Left renal cortex interstitium (tissue), 4 donors: ENCODE results near the gene FAM72A. TPM values are rescaled to one million over a fixed set of nuclear protein-coding genes. Genes with fewer than 3 reads are reported as not detected.
"Not testable (repeated sequence)": the region's sequence is repeated elsewhere in the genome, so short reads cannot be mapped to it uniquely, and the experiment has no call there.

ENCODE experiments used
- DNase-seq, 4 donors: peaks; one replicate each; pipeline ENCODE4 v3.0.0-alpha.2; 2013; ENCODE audit warnings: low read depth in 4 of 4, low spot score in 2 of 4, missing footprints in 1 of 4
- polyA plus RNA-seq, 4 donors: library from polyadenylated mRNA; unstranded; fragments of 120-200 nt; gene quantifications; one replicate each; pipeline ENCODE4 v1.2.1, GENCODE V29; 2013; ENCODE audit not compliant: insufficient read length in 4 of 4

The FAM72A gene
- polyA plus RNA-seq, 4 donors = 4.5 to 7.7 (median 6.0) TPM

- not testable (repeated sequence) for DNase-seq
Measured at GRCh38 chr1:206173110-206173719, 29.4 kb downstream of the FAM72A start.

GRCh38 chr1:206169794-206170193 is 32.8 kb downstream of the FAM72A start:
- DNase-seq = not testable (repeated sequence)

DNA sequence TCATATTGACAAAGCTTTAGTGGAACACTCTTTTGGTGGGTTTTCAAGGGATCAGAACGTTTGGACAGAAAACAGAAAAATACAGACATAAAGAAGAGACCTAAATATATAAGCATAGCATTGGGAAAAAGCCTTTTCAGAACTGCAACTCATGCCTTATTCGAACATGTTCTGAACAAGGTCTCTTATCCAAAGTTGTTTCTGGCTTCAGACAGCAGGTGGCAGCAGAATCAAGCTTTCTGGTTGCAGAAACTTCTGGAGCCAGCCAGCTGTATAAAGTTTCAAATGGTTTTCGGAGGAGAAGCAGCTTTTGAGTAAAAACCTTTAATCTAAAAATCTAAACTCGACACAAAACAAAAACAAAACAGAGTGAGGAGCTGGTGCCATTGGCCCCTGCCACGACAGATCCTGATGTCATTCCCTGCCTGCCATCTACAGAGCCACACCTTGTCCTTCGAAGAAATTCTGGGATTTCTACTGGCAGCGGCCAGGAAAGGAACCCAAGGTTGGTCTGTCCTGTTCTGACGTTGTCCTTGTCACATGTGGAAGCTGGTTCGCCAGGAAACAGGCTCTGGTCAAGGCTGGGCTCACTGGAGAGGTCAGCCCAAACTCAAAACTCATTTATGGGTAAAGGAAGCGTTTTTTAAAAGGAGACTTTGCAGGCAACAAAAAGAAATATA is 35.1 kb downstream of the FAM72A start:
- DNase-seq = not testable (repeated sequence)

- DNase-seq = no peak
Measured at GRCh38 chr1:206145771-206146290, 56.8 kb downstream of the FAM72A start.

DNA sequence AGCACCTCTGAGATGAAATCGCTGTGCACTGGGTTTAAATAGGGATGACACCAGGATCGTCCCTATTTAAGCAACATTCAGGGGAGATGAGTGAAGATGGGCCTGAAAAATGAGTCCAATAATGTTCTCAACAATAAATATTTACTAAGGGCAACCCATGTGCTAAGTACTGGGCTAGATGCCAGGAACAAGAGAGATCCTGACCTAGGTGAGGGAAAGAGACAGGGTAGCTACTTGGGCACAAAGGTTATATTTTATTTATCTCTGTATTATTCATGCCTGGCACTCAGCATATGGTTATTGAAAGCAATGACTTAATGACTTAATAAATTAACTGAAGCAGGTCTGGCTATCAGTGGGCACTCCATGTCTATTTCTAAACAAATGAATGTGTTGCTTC is 58.0 kb downstream of the FAM72A start:
- no peak for DNase-seq

DNA sequence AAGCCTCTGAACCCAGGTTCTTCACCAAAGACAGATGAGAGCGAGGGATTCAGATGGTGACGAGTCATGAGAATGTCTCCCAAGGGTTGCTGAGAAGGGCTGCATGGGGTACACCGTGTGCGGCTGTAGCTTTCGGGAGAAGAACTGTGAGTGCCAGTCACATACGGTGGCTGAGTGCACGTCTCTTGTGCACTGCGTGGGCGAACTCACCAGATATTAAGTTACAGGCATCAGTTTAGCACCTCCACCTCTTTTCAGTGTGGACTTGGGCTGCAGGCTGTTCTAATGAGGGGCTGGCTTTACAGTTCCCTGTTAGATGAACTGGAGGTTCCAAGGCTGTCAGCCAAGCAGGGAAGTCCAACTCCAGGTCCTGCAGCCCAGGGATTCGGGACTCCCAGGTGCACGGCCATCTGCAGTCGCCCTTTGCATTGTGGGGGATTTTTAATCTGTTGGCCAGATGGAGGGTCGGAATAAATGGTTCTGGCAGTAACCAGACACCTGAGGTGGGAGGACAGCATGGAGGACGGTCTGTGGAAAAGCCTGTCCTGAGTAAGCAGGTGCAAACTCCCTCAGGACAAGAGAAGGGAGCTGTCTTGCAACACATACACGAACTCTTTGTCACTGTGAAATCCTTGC is 59.0 kb downstream of the FAM72A start:
- DNase-seq = peak in 1 of 4 donors; percentile 34

DNA sequence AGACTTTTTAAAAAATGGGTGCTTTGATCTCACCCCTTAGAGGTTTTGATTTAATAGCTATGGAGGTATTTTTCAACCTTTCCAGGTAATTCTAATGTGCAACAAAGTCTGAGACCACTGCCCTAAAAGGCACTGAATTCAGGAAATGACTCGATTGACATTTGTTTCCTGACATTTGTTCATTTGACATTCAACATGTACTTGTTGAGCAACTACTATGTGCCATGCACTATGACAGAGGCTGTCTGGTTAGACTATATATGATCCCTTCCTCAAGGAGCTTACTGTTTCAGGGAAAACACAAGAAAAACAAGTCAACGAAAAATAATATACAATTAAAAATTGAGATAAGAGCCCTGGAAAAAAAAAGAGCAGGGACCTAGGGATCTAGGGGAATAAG is 59.9 kb downstream of the FAM72A start:
- DNase-seq = no peak

DNA sequence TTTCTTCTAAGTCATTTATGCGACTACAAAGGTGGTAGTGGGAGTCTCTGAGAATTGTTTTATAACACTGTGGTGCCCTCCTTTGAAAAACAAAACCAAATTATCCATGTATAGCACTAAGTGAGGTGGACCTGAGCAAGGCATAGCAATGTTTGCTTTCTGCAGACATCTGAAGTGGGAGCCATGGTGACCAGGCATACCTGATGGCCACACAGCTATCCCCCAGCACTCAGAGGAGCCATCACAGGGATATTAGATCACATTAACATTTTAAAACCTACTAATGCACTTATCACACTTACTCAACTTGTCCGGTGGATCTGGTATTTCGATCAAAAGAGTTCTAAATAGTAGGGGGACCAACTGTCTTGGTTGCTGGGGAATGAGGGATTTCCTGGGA is 60.6 kb downstream of the FAM72A start:
- DNase-seq = no peak

- no peak for DNase-seq
Measured at GRCh38 chr1:206136241-206136640, 66.4 kb downstream of the FAM72A start.

Other genes with a start within 250 kb of the FAM72A start
- 1 to 10 TPM; 2.3 to 3.3 (median 3.1) TPM for gene RAB7B, start 199.4 kb downstream of the FAM72A start, polyA plus RNA-seq
- gene CTSE, start 178.9 kb downstream of the FAM72A start, polyA plus RNA-seq = under 1 TPM; 0.16 to 0.58 (median 0.25) TPM
- gene RHEX, start 149.7 kb downstream of the FAM72A start, polyA plus RNA-seq = 1 to 10 TPM; 2.1 to 6.4 (median 4.3) TPM
- under 1 TPM; 0.54 to 0.99 (median 0.81) TPM for gene AVPR1B, start 85.5 kb downstream of the FAM72A start, polyA plus RNA-seq
- gene SRGAP2, start 702 bp upstream of the FAM72A start, polyA plus RNA-seq = 10 to 100 TPM; 43.3 to 74.3 (median 56.7) TPM